A549 (cell line): ENCODE data around the gene TBX1. TPM values are rescaled to one million over a fixed set of nuclear protein-coding genes. Genes with fewer than 3 reads are reported as not detected.

Experiments
- ATAC-seq, 2 experiments: fragments of 200-7000 bp in 1 of 2; fragments of >200 bp in 1 of 2; cut with Nextera tagmentation in 1 of 2; cut with Tn5 transposase in 1 of 2; 3 replicates each; pipeline versions ENCODE4 v1.8.0 to v1.9.1; 2018 to 2020; ENCODE audit warnings: mild to moderate bottlenecking in 1 of 2, moderate library complexity in 1 of 2
- CTCF ChIA-PET: fragments of 300-600 bp; sonication (Branson Sonifier 250); formaldehyde crosslinking; extraction: SDS; loops from one replicate; lab custom pipeline; 2021; ENCODE audit warnings: antibody characterized with exemption, inconsistent platforms; lab: Yijun Ruan, JAX
- POLR2A ChIA-PET: fragments of 350-600 bp; formaldehyde crosslinking; extraction: SDS; loops from one replicate; lab custom pipeline; 2021; ENCODE audit warnings: antibody characterized with exemption, inconsistent platforms; lab: Yijun Ruan, JAX
- DNase-seq, 2 experiments: peaks; one replicate each; pipeline versions ENCODE4 v3.0.0 to v3.0.0-alpha.2; 2011 to 2016; ENCODE audit warnings: low read depth in 1 of 2, low spot score in 1 of 2
- FAIRE-seq: peaks from 2 replicates; lab custom pipeline; 2011; peaks lifted over from hg19 to GRCh38; lab: Jason Lieb, UNC
- H3K27ac ChIP-seq, 2 experiments: fragments of >200 bp; sonication (Bioruptor Twin); formaldehyde crosslinking; 3 replicates each; pipeline ENCODE4 v1.5.1; 2016 to 2017
- H3K4me1 ChIP-seq: fragments of >200 bp; sonication (Bioruptor Twin); formaldehyde crosslinking; 3 replicates; pipeline ENCODE4 v1.6.1; 2016
- H3K4me2 ChIP-seq: fragments of >200 bp; sonication (Bioruptor Twin); formaldehyde crosslinking; 3 replicates; pipeline ENCODE4 v1.6.1; 2016
- H3K4me3 ChIP-seq: fragments of >200 bp; sonication (Bioruptor Twin); formaldehyde crosslinking; 3 replicates; pipeline ENCODE4 v1.5.1; 2016
- H3K9me3 ChIP-seq: fragments of >200 bp; sonication (Bioruptor Twin); formaldehyde crosslinking; 3 replicates; pipeline ENCODE4 v1.6.1; 2016
- CTCF ChIP-seq: fragments of >200 bp; sonication (Bioruptor Twin); formaldehyde crosslinking; IDR thresholded peaks from 3 replicates; pipeline ENCODE4 v1.5.1; 2016
- E2F6 ChIP-seq: IDR thresholded peaks from 2 replicates; pipeline ENCODE4 v1.6.1; 2012; ENCODE audit warnings: low read depth, borderline replicate concordance
- FOSB ChIP-seq: fragments of 250-450 bp; sonication (Bioruptor Pico); IDR thresholded peaks from 2 replicates; pipeline ENCODE4 v1.5.0; 2020; ENCODE audit warnings: mild to moderate bottlenecking, moderate library complexity
- HEYL ChIP-seq: fragments of 250-450 bp; sonication (Bioruptor Pico); IDR thresholded peaks from 2 replicates; pipeline ENCODE4 v1.8.0; 2021; ENCODE audit warnings: mild to moderate bottlenecking, moderate library complexity
- HOXB5 ChIP-seq: fragments of 250-450 bp; sonication (Bioruptor Pico); IDR thresholded peaks from 2 replicates; pipeline ENCODE4 v1.5.0; 2020; ENCODE audit warnings: mild to moderate bottlenecking, moderate library complexity
- KDM5A ChIP-seq: fragments of 200-600 bp; sonication (generic); IDR thresholded peaks from 2 replicates; pipeline ENCODE4 v1.6.1; 2016; ENCODE audit warnings: antibody characterized with exemption, mild to moderate bottlenecking
- MAZ ChIP-seq: fragments of 150-350 bp; IDR thresholded peaks from 2 replicates; pipeline ENCODE4 v1.6.1; 2014; ENCODE audit warnings: antibody characterized with exemption, low read depth, low read length, borderline replicate concordance
- NFE2L2 ChIP-seq: fragments of 150-350 bp; conservative IDR thresholded peaks from 2 replicates; pipeline ENCODE4 v1.6.1; 2014; ENCODE audit warnings: low read length
- NPAS2 ChIP-seq: fragments of 250-450 bp; sonication (Bioruptor Pico); IDR thresholded peaks from 2 replicates; pipeline ENCODE4 v1.8.0; 2022; ENCODE audit warnings: mild to moderate bottlenecking, moderate library complexity, borderline replicate concordance
- NR3C1 ChIP-seq: fragments of >200 bp; sonication (Bioruptor Twin); formaldehyde crosslinking; IDR thresholded peaks from 3 replicates; pipeline ENCODE4 v1.6.1; 2017
- RFX5 ChIP-seq: fragments of 450-650 bp; IDR thresholded peaks from 2 replicates; pipeline ENCODE4 v1.7.1; 2014; ENCODE audit warnings: antibody characterized with exemption, mild to moderate bottlenecking, moderate library complexity
- ZFP36 ChIP-seq: fragments of 450-650 bp; IDR thresholded peaks from 2 replicates; pipeline ENCODE4 v1.6.1; 2014; ENCODE audit warnings: borderline replicate concordance; ENCODE audit not compliant: partially characterized antibody
- WGBS: methylation state at CpG from one replicate; pipeline ENCODE4 v1.1.6; 2017; ENCODE audit errors: missing lambda C conversion rate; 5-methylcytosine and 5-hydroxymethylcytosine counted together
- polyA plus RNA-seq, 4 experiments: library from polyadenylated mRNA; depleted of rRNA in 3 of 4; stranded (reverse); fragments of >200 nt; fragmentation: RNase III in 1 of 4; extraction: RNeasy Plus Mini Kit Qiagen cat#74134 plus additional on column Dnase treatment in 1 of 4; gene quantifications; 2 replicates in 3 of 4; 3 replicates in 1 of 4; pipeline ENCODE4 v1.2.3, GENCODE V29; 2011 to 2017
- TF ChIP-seq, protein P1 (sequence below): fragments of 250-450 bp; sonication (Bioruptor Pico); IDR thresholded peaks from 2 replicates; pipeline ENCODE4 v1.5.0; 2020; ENCODE audit warnings: low read depth, mild to moderate bottlenecking, moderate library complexity
- TF ChIP-seq, protein P2 (sequence below): fragments of >200 bp; sonication (Bioruptor Twin); formaldehyde crosslinking; IDR thresholded peaks from 2 replicates; pipeline ENCODE4 v1.6.1; 2016

The TBX1 gene
- polyA plus RNA-seq, 2 of the 4 experiments (the other 2 are of a cell fraction) = 0.30 to 2.8 TPM

- POLR2A ChIA-PET = no interaction called here
- H3K9me3 ChIP-seq = no peaks in the 10 kb centered on the region
- ATAC-seq = no peak
- no peak for TF ChIP-seq NPAS2 (CRISPR knock-in tag)
- TF ChIP-seq, all 56 proteins: peak for 0
- Histone ChIP-seq H3K4me2 (no peak overlapping the region), H3K27ac (no peak overlapping the region), H3K4me1 (no peaks in the 10 kb centered on the region), H3K4me3 (no peak overlapping the region)
- WGBS = 100% methylated on average over 1 of the region's 1 CpG
- FAIRE-seq (no peak), DNase-seq (no peak)
- CTCF ChIA-PET = interaction anchor here (1.0 to 1.5 kb wide), 3 partner anchors 11 to 128 kb away, joined by 3 to 6 read pairs (median 3); no protein-coding TSS in a partner anchor
Measured at GRCh38 chr22:19782533-19782932, 22.0 kb downstream of the TBX1 start.

- Histone ChIP-seq H3K9me3 (no peaks in the 10 kb centered on the region), H3K4me3 (no peak overlapping the region), H3K27ac (no peak overlapping the region), H3K4me2 (no peak overlapping the region), H3K4me1 (no peaks in the 10 kb centered on the region)
- CTCF ChIA-PET = interaction anchor here (0.7 to 1.0 kb wide), 3 partner anchors 10 to 53 kb away, joined by 3 read pairs; no protein-coding TSS in a partner anchor
- ATAC-seq (no peak), FAIRE-seq (no peak), DNase-seq (no peak)
- POLR2A ChIA-PET = no interaction called here
- 90% methylated on average over 11 of the region's 24 CpGs for WGBS
- TF ChIP-seq E2F6 = no peak
Measured at GRCh38 chr22:19783586-19784383, 23.2 kb downstream of the TBX1 start.

GRCh38 chr22:19784384-19785175 is 24.0 kb downstream of the TBX1 start:
- Histone ChIP-seq H3K9me3 (no peaks in the 10 kb centered on the region), H3K4me1 (no peaks in the 10 kb centered on the region), H3K4me2 (no peak overlapping the region)
- 87% methylated on average over 18 of the region's 33 CpGs for WGBS
- TF ChIP-seq, protein P1, sequence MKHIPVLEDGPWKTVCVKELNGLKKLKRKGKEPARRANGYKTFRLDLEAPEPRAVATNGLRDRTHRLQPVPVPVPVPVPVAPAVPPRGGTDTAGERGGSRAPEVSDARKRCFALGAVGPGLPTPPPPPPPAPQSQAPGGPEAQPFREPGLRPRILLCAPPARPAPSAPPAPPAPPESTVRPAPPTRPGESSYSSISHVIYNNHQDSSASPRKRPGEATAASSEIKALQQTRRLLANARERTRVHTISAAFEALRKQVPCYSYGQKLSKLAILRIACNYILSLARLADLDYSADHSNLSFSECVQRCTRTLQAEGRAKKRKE (CRISPR knock-in tag) = no peak
- no peak for TF ChIP-seq FOSB (CRISPR knock-in tag)
- TF ChIP-seq, all 56 proteins: peak for 0
- ChIA-PET POLR2A (no interaction called here), CTCF (interaction anchor here (0.7 kb wide), 1 partner anchor 27 kb away, joined by 3 read pairs; no protein-coding TSS in a partner anchor)
- FAIRE-seq = no peak
- DNase-seq = no peak
- no peak for ATAC-seq
- no peak overlapping the region for H3K27ac ChIP-seq
- H3K4me3 ChIP-seq = no peak overlapping the region

GRCh38 chr22:19785461-19786263 is 25.1 kb downstream of the TBX1 start:
- ChIA-PET CTCF (interaction anchor here (0.7 kb wide), 1 partner anchor 12 kb away, joined by 3 read pairs; no protein-coding TSS in a partner anchor), POLR2A (no interaction called here)
- no peak for DNase-seq
- FAIRE-seq = no peak
- Histone ChIP-seq H3K4me3 (no peak overlapping the region), H3K9me3 (no peaks in the 10 kb centered on the region), H3K27ac (no peak overlapping the region)
- no peak; a peak in 1 of 6 replicates for ATAC-seq
- no peak for TF ChIP-seq NR3C1
- no peak for TF ChIP-seq HOXB5 (CRISPR knock-in tag)
- TF ChIP-seq, protein P2, sequence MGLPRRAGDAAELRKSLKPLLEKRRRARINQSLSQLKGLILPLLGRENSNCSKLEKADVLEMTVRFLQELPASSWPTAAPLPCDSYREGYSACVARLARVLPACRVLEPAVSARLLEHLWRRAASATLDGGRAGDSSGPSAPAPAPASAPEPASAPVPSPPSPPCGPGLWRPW = no peak
- no peak for TF ChIP-seq HEYL (CRISPR knock-in tag)
- no peak for TF ChIP-seq FOSB (CRISPR knock-in tag)
- TF ChIP-seq KDM5A = no peak
- no peak for TF ChIP-seq NFE2L2
- TF ChIP-seq CTCF = no peak
- no peak for TF ChIP-seq ZFP36
- TF ChIP-seq MAZ = no peak
- no peak for TF ChIP-seq RFX5
- TF ChIP-seq, all 56 proteins: peak for 0
- H3K4me1 ChIP-seq = no peaks in the 10 kb centered on the region
- WGBS = 83% methylated on average over 18 of the region's 22 CpGs
- no peak overlapping the region for H3K4me2 ChIP-seq
